OCI-LY7 (cell line): Measurements from ENCODE around the gene POC1A. TPM values are rescaled to one million over a fixed set of nuclear protein-coding genes. Genes with fewer than 3 reads are reported as not detected.

ENCODE experiments used
- BruUV-seq: library from RNA; stranded (reverse); fragments of 400-500 nt; replicated peaks from 2 replicates; lab custom pipeline; 2021; lab: Mats Ljungman, UMichigan
- CTCF ChIA-PET: fragments of 300-600 bp; sonication (Branson Sonifier 250); formaldehyde crosslinking; loops from one replicate; lab custom pipeline; 2022; ENCODE audit warnings: antibody characterized with exemption; ENCODE audit not compliant: unreplicated experiment; lab: Charles Lee
- POLR2A ChIA-PET: fragments of 300-600 bp; sonication (Branson Sonifier 250); formaldehyde crosslinking; loops from one replicate; lab custom pipeline; 2022; ENCODE audit warnings: antibody characterized with exemption; lab: Charles Lee
- DNase-seq: peaks from one replicate; pipeline ENCODE4 v3.0.0-alpha.2; 2015; ENCODE audit warnings: low spot score
- H2AFZ ChIP-seq: fragments of 200-600 bp; sonication (generic), shearing (Covaris generic); 2 replicates; pipeline ENCODE4 v1.6.1; 2014; ENCODE audit warnings: mild to moderate bottlenecking, antibody characterized with exemption, low read length, moderate library complexity
- H3K27ac ChIP-seq: fragments of 200-600 bp; sonication (generic); 2 replicates; pipeline ENCODE4 v1.5.1; 2014; ENCODE audit warnings: mixed run types, low read depth, mild to moderate bottlenecking, moderate library complexity, low read length, inconsistent platforms; ENCODE audit not compliant: poor library complexity, severe bottlenecking
- H3K36me3 ChIP-seq: fragments of 200-600 bp; sonication (generic); 2 replicates; pipeline ENCODE4 v1.6.1; 2014; ENCODE audit warnings: mild to moderate bottlenecking, antibody characterized with exemption, low read length, moderate library complexity, mixed read lengths; ENCODE audit not compliant: insufficient read depth
- H3K4me1 ChIP-seq: fragments of 200-600 bp; sonication (generic); 2 replicates; pipeline ENCODE4 v1.5.1; 2014; ENCODE audit warnings: mild to moderate bottlenecking, low read length; ENCODE audit not compliant: insufficient read depth, poor library complexity, severe bottlenecking
- H3K4me2 ChIP-seq: fragments of 200-600 bp; sonication (generic); 2 replicates; pipeline ENCODE4 v1.6.1; 2014; ENCODE audit warnings: mild to moderate bottlenecking, low read length
- H3K4me3 ChIP-seq: fragments of 200-600 bp; sonication (generic); 2 replicates; pipeline ENCODE4 v1.5.1; 2014; ENCODE audit warnings: mild to moderate bottlenecking, low read depth, low read length; ENCODE audit not compliant: poor library complexity, severe bottlenecking
- H3K79me2 ChIP-seq: fragments of 200-600 bp; sonication (generic); 2 replicates; pipeline ENCODE4 v1.6.1; 2016; ENCODE audit warnings: low read depth, mild to moderate bottlenecking, low read length, moderate library complexity, mixed read lengths; ENCODE audit not compliant: insufficient read depth
- H3K9me2 ChIP-seq: fragments of 200-600 bp; sonication (generic); 2 replicates; pipeline ENCODE4 v1.6.1; 2016; ENCODE audit warnings: mild to moderate bottlenecking, low read length, mixed read lengths; ENCODE audit not compliant: insufficient read depth
- H3K9me3 ChIP-seq: fragments of 200-600 bp; sonication (generic); 2 replicates; pipeline ENCODE4 v1.6.1; 2014; ENCODE audit warnings: mild to moderate bottlenecking, mixed run types, low read length, mixed read lengths
- H4K20me1 ChIP-seq: fragments of 200-600 bp; sonication (generic); 2 replicates; pipeline ENCODE4 v1.6.1; 2014; ENCODE audit warnings: mild to moderate bottlenecking, antibody characterized with exemption, low read length, moderate library complexity, mixed read lengths; ENCODE audit not compliant: insufficient read depth
- EZH2phosphoT487 ChIP-seq: fragments of 200-600 bp; sonication (generic); IDR thresholded peaks from 2 replicates; pipeline ENCODE4 v1.6.1; 2018; ENCODE audit warnings: low read depth, borderline replicate concordance, mild to moderate bottlenecking, mixed run types, antibody characterized with exemption, low read length, moderate library complexity, mixed read lengths
- intact Hi-C: fragments of 100-400 bp; cut with micrococcal nuclease; formaldehyde crosslinking; loops from one replicate; pipeline ENCODE4 v1.10.0; 2022; ENCODE audit not compliant: unreplicated experiment
- total RNA-seq, 2 experiments: library from RNA; depleted of rRNA in 1 of 2; stranded (reverse); fragments of >200 nt in 1 of 2; shearing (Covaris generic) in 1 of 2; gene quantifications; 2 replicates each; pipeline ENCODE4 v1.2.3, GENCODE V29; 2014 to 2022
- TF ChIP-seq, protein P1 (sequence below): fragments of 200-600 bp; sonication (generic); conservative IDR thresholded peaks from 2 replicates; pipeline ENCODE4 v1.5.1; 2014; ENCODE audit warnings: mild to moderate bottlenecking, antibody characterized with exemption, low read length, moderate library complexity, mixed read lengths

The POC1A gene
- total RNA-seq, 2 experiments from 2014 or later, result 40.0 to 41.0 TPM

DNA sequence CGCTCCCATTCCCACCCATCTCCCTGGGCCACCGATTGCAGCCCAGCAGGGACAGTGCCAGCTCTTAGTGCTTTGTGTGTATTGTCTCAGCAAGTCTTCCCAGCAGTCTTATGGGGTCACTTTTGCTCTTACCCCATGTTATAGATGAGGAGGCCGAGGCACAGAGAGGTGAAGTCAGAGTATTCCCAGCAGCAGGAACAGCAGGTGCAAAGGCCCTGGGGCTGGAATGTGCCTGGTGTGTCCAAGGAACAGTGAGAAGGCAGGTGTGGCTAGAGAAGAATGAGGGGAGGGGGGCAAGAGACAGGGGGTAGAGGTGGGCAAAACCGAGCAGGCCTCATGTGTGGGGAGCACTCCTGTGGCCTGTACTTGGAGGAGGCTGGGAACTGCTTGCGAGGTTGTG lies 85.1 kb downstream of the POC1A start:
- H4K20me1 ChIP-seq, result no peaks in the 10 kb centered on the region
- no peak overlapping the region for H3K4me3 ChIP-seq
- no peak for DNase-seq
- no peak overlapping the region for H2AFZ ChIP-seq
- TF ChIP-seq, protein P1, sequence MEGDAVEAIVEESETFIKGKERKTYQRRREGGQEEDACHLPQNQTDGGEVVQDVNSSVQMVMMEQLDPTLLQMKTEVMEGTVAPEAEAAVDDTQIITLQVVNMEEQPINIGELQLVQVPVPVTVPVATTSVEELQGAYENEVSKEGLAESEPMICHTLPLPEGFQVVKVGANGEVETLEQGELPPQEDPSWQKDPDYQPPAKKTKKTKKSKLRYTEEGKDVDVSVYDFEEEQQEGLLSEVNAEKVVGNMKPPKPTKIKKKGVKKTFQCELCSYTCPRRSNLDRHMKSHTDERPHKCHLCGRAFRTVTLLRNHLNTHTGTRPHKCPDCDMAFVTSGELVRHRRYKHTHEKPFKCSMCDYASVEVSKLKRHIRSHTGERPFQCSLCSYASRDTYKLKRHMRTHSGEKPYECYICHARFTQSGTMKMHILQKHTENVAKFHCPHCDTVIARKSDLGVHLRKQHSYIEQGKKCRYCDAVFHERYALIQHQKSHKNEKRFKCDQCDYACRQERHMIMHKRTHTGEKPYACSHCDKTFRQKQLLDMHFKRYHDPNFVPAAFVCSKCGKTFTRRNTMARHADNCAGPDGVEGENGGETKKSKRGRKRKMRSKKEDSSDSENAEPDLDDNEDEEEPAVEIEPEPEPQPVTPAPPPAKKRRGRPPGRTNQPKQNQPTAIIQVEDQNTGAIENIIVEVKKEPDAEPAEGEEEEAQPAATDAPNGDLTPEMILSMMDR, result no peak
- no peak for TF ChIP-seq EZH2phosphoT487
- no peak overlapping the region for H3K4me2 ChIP-seq
- no peaks in the 10 kb centered on the region for H3K9me2 ChIP-seq
- no peaks in the 10 kb centered on the region for H3K79me2 ChIP-seq
- H3K4me1 ChIP-seq, result no peaks in the 10 kb centered on the region
- intact Hi-C loops, result no loop called here
- ChIA-PET CTCF (interaction anchor here (0.6 kb wide), 1 partner anchor 12 kb away, joined by 3 read pairs; no protein-coding TSS in a partner anchor), POLR2A (interaction anchor here (0.5 kb wide), 1 partner anchor 184 kb away, joined by 3 read pairs; no protein-coding TSS in a partner anchor)
- no TSS peak for BruUV-seq
- H3K36me3 ChIP-seq, result no peaks in the 10 kb centered on the region
- H3K27ac ChIP-seq, result no peak overlapping the region
- no peaks in the 10 kb centered on the region for H3K9me3 ChIP-seq

DNA sequence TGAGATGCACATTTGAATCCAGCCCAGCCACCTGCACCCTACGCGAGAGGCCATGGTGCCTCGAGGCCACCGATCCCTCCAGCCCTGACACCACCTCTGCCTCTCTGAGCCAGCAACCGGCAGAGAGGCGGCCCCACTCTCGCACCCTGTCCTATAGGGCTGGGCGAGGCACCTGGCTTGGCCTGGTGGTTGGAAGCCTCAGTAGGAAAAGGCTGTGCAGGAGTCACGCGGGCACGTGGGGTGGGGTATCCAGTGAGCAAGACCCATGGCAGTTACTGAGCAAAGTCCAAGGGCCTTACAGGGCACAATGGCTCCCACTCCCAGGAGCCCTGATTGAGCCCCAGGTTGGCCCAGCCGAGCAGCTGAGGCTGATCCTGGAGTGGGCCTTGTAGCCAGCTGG lies 85.5 kb downstream of the POC1A start:
- DNase-seq, result no peak
- Histone ChIP-seq H3K9me2 (no peaks in the 10 kb centered on the region), H3K79me2 (no peaks in the 10 kb centered on the region), H3K4me1 (no peaks in the 10 kb centered on the region), H3K4me2 (no peak overlapping the region), H3K36me3 (no peaks in the 10 kb centered on the region), H3K4me3 (no peak overlapping the region), H2AFZ (no peak overlapping the region), H3K27ac (no peak overlapping the region), H3K9me3 (no peaks in the 10 kb centered on the region), H4K20me1 (no peaks in the 10 kb centered on the region)
- POLR2A ChIA-PET, result interaction anchor here (0.5 kb wide), 1 partner anchor 185 kb away, joined by 3 read pairs; no protein-coding TSS in a partner anchor
- CTCF ChIA-PET, result interaction anchor here (0.6 kb wide), 1 partner anchor 12 kb away, joined by 3 read pairs; no protein-coding TSS in a partner anchor
- intact Hi-C loops, result no loop called here
- TF ChIP-seq EZH2phosphoT487, result no peak
- TF ChIP-seq, protein P1, result no peak
- BruUV-seq, result no TSS peak

DNA sequence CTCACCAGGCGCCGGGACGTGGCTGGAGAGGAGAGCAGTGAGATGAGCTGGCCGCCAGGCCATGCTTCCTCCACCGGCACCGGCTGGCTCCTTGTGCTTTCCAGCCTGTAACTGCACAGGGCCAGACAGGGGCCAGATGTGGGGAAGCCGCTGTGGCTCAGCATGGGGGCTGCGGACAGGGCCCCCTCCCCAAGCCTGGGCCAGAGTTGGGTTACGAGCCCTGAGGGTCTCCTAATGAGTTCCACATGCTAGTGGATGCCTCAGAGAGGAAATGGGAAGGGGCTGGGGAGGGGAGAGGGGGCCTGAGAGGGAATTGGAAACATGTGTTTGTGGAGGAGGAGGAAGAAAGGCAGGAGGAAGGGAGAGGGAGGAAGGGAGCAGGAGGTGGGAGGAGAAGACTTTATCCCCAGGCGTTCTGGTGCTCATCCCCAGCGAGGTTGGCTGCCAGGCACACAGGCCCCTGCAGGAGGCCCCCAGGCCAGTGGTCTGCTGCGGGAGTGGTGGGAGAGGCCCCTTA lies 86.1 kb downstream of the POC1A start:
- TF ChIP-seq, protein P1, result no peak
- TF ChIP-seq EZH2phosphoT487, result no peak

More for the DNA sequence above, 86.1 kb downstream of the POC1A start:
- intact Hi-C loops, result no loop called here
- H3K4me1 ChIP-seq, result no peaks in the 10 kb centered on the region
- DNase-seq, result no peak
- H3K9me2 ChIP-seq, result no peaks in the 10 kb centered on the region
- H2AFZ ChIP-seq, result no peak overlapping the region
- POLR2A ChIA-PET, result no interaction called here
- H3K4me2 ChIP-seq, result no peak overlapping the region
- no TSS peak for BruUV-seq
- no peaks in the 10 kb centered on the region for H3K9me3 ChIP-seq
- no peaks in the 10 kb centered on the region for H3K79me2 ChIP-seq
- H4K20me1 ChIP-seq, result no peaks in the 10 kb centered on the region
- no peak overlapping the region for H3K27ac ChIP-seq
- CTCF ChIA-PET, result no interaction called here
- H3K36me3 ChIP-seq, result no peaks in the 10 kb centered on the region
- no peak overlapping the region for H3K4me3 ChIP-seq
